H1 (cell line): ENCODE results near the gene BLVRA. TPM values are rescaled to one million over a fixed set of nuclear protein-coding genes. Genes with fewer than 3 reads are reported as not detected.

ENCODE experiments used
- CTCF ChIA-PET: fragments of 300-600 bp; sonication (Branson Sonifier 250); formaldehyde crosslinking; loops from one replicate; lab custom pipeline; 2021; ENCODE audit not compliant: partially characterized antibody; lab: Charles Lee
- POLR2A ChIA-PET: fragments of 300-600 bp; sonication (Branson Sonifier 250); formaldehyde crosslinking; loops from one replicate; lab custom pipeline; 2021; ENCODE audit warnings: inconsistent platforms; ENCODE audit not compliant: partially characterized antibody; lab: Charles Lee
- DNase-seq, 2 experiments: peaks; one replicate each; pipeline versions ENCODE4 v3.0.0 to v3.0.0-alpha.2; 2010 to 2022; ENCODE audit warnings: low spot score in 2 of 2, low read depth in 1 of 2, mixed read lengths in 1 of 2
- FAIRE-seq: peaks from 2 replicates; lab custom pipeline; 2011; peaks lifted over from hg19 to GRCh38; lab: Jason Lieb, UNC
- H2AFZ ChIP-seq: 2 replicates; pipeline ENCODE4 v1.8.1; 2012; ENCODE audit warnings: low read length, inconsistent platforms
- H2AK5ac ChIP-seq: 2 replicates; pipeline ENCODE4 v1.6.1; 2013; ENCODE audit warnings: low read depth, low read length
- H2BK120ac ChIP-seq: replicated peaks from 2 replicates; pipeline ENCODE3; 2013; ENCODE audit warnings: low read depth, low read length, inconsistent platforms
- H2BK12ac ChIP-seq: 2 replicates; pipeline ENCODE4 v1.6.1; 2013; ENCODE audit warnings: low read depth, low read length
- H2BK15ac ChIP-seq: 2 replicates; pipeline ENCODE4 v1.6.1; 2013; ENCODE audit warnings: low read length
- H2BK20ac ChIP-seq: 2 replicates; pipeline ENCODE4 v1.6.1; 2013; ENCODE audit warnings: low read length
- H2BK5ac ChIP-seq: 2 replicates; pipeline ENCODE4 v1.6.1; 2013; ENCODE audit warnings: low read depth, low read length
- H3K14ac ChIP-seq: 2 replicates; pipeline ENCODE4 v1.6.1; 2013; ENCODE audit warnings: inconsistent platforms; ENCODE audit not compliant: insufficient read length
- H3K18ac ChIP-seq: 2 replicates; pipeline ENCODE4 v1.6.1; 2013; ENCODE audit warnings: low read length; ENCODE audit errors: extremely low read depth
- H3K23ac ChIP-seq: 2 replicates; pipeline ENCODE4 v1.6.1; 2013; ENCODE audit warnings: inconsistent platforms; ENCODE audit not compliant: insufficient read length
- H3K23me2 ChIP-seq: 2 replicates; pipeline ENCODE4 v1.6.1; 2013; ENCODE audit warnings: low read depth, low read length
- H3K27ac ChIP-seq: 2 replicates; pipeline ENCODE4 v1.6.1; 2011; ENCODE audit warnings: low read depth, low read length, inconsistent platforms
- H3K27me3 ChIP-seq, 4 experiments: replicated peaks in 1 of 4; 1 replicate in 1 of 4; 2 replicates in 3 of 4; pipeline versions ENCODE4 v1.6.1 to v1.8.1; 2011 to 2013; ENCODE audit warnings: low read length in 3 of 4, mild to moderate bottlenecking in 3 of 4, inconsistent platforms in 2 of 4, mixed read lengths in 2 of 4, moderate library complexity in 1 of 4; ENCODE audit not compliant: control insufficient read depth in 3 of 4, insufficient read depth in 3 of 4; ENCODE audit errors: extremely low read depth in 1 of 4
- H3K36me3 ChIP-seq, 4 experiments: 2 replicates each; pipeline versions ENCODE4 v1.6.1 to v1.8.1; 2011 to 2013; ENCODE audit warnings: mild to moderate bottlenecking in 4 of 4, low read length in 3 of 4, moderate library complexity in 2 of 4, control low read depth in 1 of 4, inconsistent platforms in 1 of 4; ENCODE audit not compliant: insufficient read depth in 4 of 4, control insufficient read depth in 2 of 4
- H3K4ac ChIP-seq: replicated peaks from 2 replicates; pipeline ENCODE3; 2013; ENCODE audit warnings: low read length, low read depth, mixed read lengths, inconsistent platforms; ENCODE audit not compliant: insufficient read length
- H3K4me1 ChIP-seq, 4 experiments: replicated peaks in 1 of 4; 1 replicate in 1 of 4; 2 replicates in 3 of 4; pipeline versions ENCODE4 v1.6.1 to v1.8.1; 2011 to 2013; ENCODE audit warnings: low read length in 3 of 4, inconsistent platforms in 2 of 4, mixed read lengths in 1 of 4; ENCODE audit not compliant: insufficient read depth in 4 of 4, control insufficient read depth in 3 of 4
- H3K4me2 ChIP-seq, 2 experiments: 2 replicates each; pipeline versions ENCODE4 v1.6.1 to v1.8.1; 2011 to 2013; ENCODE audit warnings: low read depth in 2 of 2, low read length in 2 of 2, control low read depth in 1 of 2, inconsistent platforms in 1 of 2, mild to moderate bottlenecking in 1 of 2; ENCODE audit not compliant: insufficient read depth in 1 of 2
- H3K4me3 ChIP-seq, 4 experiments: fragments of 200-600, 300-600 bp in 1 of 4; sonication (generic), shearing (Covaris generic), sonication (Bioruptor Twin) in 1 of 4; 2 replicates each; pipeline versions ENCODE4 v1.5.1 to v1.8.1; 2011 to 2016; ENCODE audit warnings: low read length in 4 of 4, low read depth in 3 of 4, control low read depth in 2 of 4, inconsistent platforms in 2 of 4, mild to moderate bottlenecking in 2 of 4, mixed read lengths in 1 of 4, moderate library complexity in 1 of 4; ENCODE audit not compliant: insufficient read depth in 2 of 4; ENCODE audit errors: extremely low read depth in 1 of 4
- H3K56ac ChIP-seq: replicated peaks from 2 replicates; pipeline ENCODE3; 2013; ENCODE audit warnings: low read depth, mild to moderate bottlenecking, mixed read lengths, low read length, inconsistent platforms; ENCODE audit not compliant: insufficient read length
- H3K79me1 ChIP-seq: 2 replicates; pipeline ENCODE4 v1.6.1; 2013; ENCODE audit warnings: low read depth, low read length, control low read depth
- H3K79me2 ChIP-seq, 2 experiments: 2 replicates each; pipeline versions ENCODE4 v1.6.1 to v1.8.1; 2012 to 2013; ENCODE audit warnings: low read length in 2 of 2, mild to moderate bottlenecking in 2 of 2, inconsistent platforms in 1 of 2; ENCODE audit not compliant: insufficient read depth in 2 of 2, control insufficient read depth in 1 of 2
- H3K9ac ChIP-seq, 4 experiments: replicated peaks in 1 of 4; 1 replicate in 1 of 4; 2 replicates in 3 of 4; pipeline versions ENCODE4 v1.6.1 to v1.8.1; 2011 to 2013; ENCODE audit warnings: low read depth in 3 of 4, low read length in 3 of 4, control low read depth in 2 of 4, mild to moderate bottlenecking in 2 of 4, moderate library complexity in 2 of 4, inconsistent platforms in 1 of 4; ENCODE audit errors: extremely low read depth in 1 of 4
- H3K9me3 ChIP-seq, 2 experiments: 2 replicates each; pipeline versions ENCODE4 v1.6.1 to v1.8.1; 2012 to 2013; ENCODE audit warnings: mild to moderate bottlenecking in 2 of 2, moderate library complexity in 2 of 2, control low read depth in 1 of 2, inconsistent platforms in 1 of 2, low read depth in 1 of 2, low read length in 1 of 2, mixed read lengths in 1 of 2; ENCODE audit not compliant: insufficient read depth in 2 of 2
- H4K20me1 ChIP-seq, 2 experiments: replicated peaks in 1 of 2; 2 replicates each; pipeline versions ENCODE3 to v1.8.1; 2011 to 2013; ENCODE audit warnings: inconsistent platforms in 2 of 2, low read length in 2 of 2, mild to moderate bottlenecking in 1 of 2; ENCODE audit not compliant: insufficient read depth in 2 of 2, control insufficient read depth in 1 of 2
- H4K5ac ChIP-seq: 2 replicates; pipeline ENCODE4 v1.6.1; 2013; ENCODE audit warnings: low read length, low read depth, mixed read lengths, inconsistent platforms; ENCODE audit not compliant: insufficient read length
- H4K8ac ChIP-seq: 2 replicates; pipeline ENCODE4 v1.8.0; 2013; ENCODE audit warnings: mild to moderate bottlenecking, moderate library complexity, low read length, inconsistent platforms; ENCODE audit not compliant: insufficient read depth; ENCODE audit errors: extremely low read depth
- H4K91ac ChIP-seq: replicated peaks from 2 replicates; pipeline ENCODE3; 2013; ENCODE audit warnings: low read length, mixed read lengths, inconsistent platforms; ENCODE audit not compliant: insufficient read length
- CEBPB ChIP-seq: IDR thresholded peaks from 2 replicates; pipeline ENCODE4 v1.6.1; 2012; ENCODE audit warnings: low read depth, low read length
- GTF2F1 ChIP-seq: IDR thresholded peaks from 2 replicates; pipeline ENCODE4 v1.6.1; 2012; ENCODE audit warnings: low read depth, low read length, improper control_type of control experiment, borderline replicate concordance
- HDAC6 ChIP-seq: IDR thresholded peaks from one replicate; pipeline ENCODE4 v1.7.1; 2012; ENCODE audit warnings: low read depth, mild to moderate bottlenecking, inconsistent platforms, low read length, moderate library complexity
- NANOG ChIP-seq: IDR thresholded peaks from 2 replicates; pipeline ENCODE4 v1.6.1; 2011; ENCODE audit warnings: low read length, low read depth, mild to moderate bottlenecking, inconsistent platforms; ENCODE audit not compliant: insufficient read depth, poor library complexity, severe bottlenecking
- SIN3A ChIP-seq, 2 experiments: IDR thresholded peaks in 1 of 2; conservative IDR thresholded peaks in 1 of 2; 2 replicates each; pipeline ENCODE4 v1.6.1; 2011 to 2012; ENCODE audit warnings: low read length in 2 of 2, improper control_type of control experiment in 1 of 2, low read depth in 1 of 2, mild to moderate bottlenecking in 1 of 2
- SRF ChIP-seq: IDR thresholded peaks from 2 replicates; pipeline ENCODE4 v1.6.1; 2011; ENCODE audit warnings: mild to moderate bottlenecking, low read depth, low read length, moderate library complexity
- TBP ChIP-seq: IDR thresholded peaks from 2 replicates; pipeline ENCODE4 v1.6.1; 2011; ENCODE audit warnings: low read depth, low read length, improper control_type of control experiment
- TEAD4 ChIP-seq: IDR thresholded peaks from 2 replicates; pipeline ENCODE4 v1.6.1; 2012; ENCODE audit warnings: low read depth, low read length, inconsistent platforms, mixed read lengths
- WGBS, 2 experiments: shearing (Covaris generic) in 1 of 2; methylation state at CpG; one replicate each; pipeline versions ENCODE4 v1.1.6 to v1.1.7; 2013 to 2015; ENCODE audit warnings: low lambda C conversion rate in 2 of 2, mixed read lengths in 2 of 2, inconsistent platforms in 1 of 2, low coverage in 1 of 2, missing lambda C conversion rate in 1 of 2; ENCODE audit not compliant: insufficient replicate concordance in 2 of 2, insufficient coverage in 1 of 2, insufficient read length in 1 of 2; ENCODE audit errors: extremely low coverage in 1 of 2, missing lambda C conversion rate in 1 of 2; 5-methylcytosine and 5-hydroxymethylcytosine counted together
- polyA plus RNA-seq, 7 experiments: library from polyadenylated mRNA; depleted of rRNA in 3 of 7; stranded (reverse) in 5 of 7; unstranded in 2 of 7; fragments of >200 nt in 5 of 7; fragments of 200-250 nt in 2 of 7; gene quantifications; 1 replicate in 5 of 7; 2 replicates in 1 of 7; 4 replicates in 1 of 7; pipeline versions ENCODE4 v1.2.1 to v1.2.3, GENCODE V29; 2011 to 2013; ENCODE audit warnings: missing spikeins in 2 of 7, mixed read lengths in 2 of 7
- total RNA-seq: library from RNA; stranded (reverse); fragmentation: NEBNext Ultra II Directional; extraction: Animal tissue kit (Norgen Biotek cat#: 25700); gene quantifications from 2 replicates; pipeline ENCODE4 v1.2.1, GENCODE V29; 2021

Gene BLVRA
- total and polyA plus RNA-seq, 2 of the 8 experiments (the other 6 are each of a cell fraction or from before 2014, with no cell fraction given), result 16.1 to 37.1 TPM

DNA sequence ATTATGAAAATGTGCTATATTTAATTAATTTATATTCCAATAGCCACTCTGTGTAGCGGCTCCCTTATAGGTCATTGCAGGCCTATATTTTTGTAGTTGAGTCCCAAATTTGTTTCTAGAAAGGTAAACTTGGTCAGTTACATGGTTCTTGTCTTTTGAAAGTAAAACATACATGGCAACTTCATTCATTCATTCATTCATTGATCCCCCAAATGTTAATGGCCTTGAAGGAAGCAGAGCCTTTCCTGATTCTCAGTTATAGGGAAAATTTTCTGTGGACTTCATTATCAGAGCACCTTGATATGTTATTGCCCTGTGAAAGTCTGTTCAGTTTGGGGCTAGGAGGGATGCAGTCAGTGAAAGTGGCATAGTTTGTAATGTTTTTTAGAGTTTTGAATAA is 2.9 kb downstream of the BLVRA start:
- FAIRE-seq, result no peak
- Histone ChIP-seq H3K56ac (no peak overlapping the region), H3K18ac (no peak overlapping the region), H2AK5ac (no peak overlapping the region), H4K8ac (no peak overlapping the region), H2BK120ac (no peak overlapping the region), H3K79me2 (no peaks in the 10 kb centered on the region), H3K9ac (no peak overlapping the region), H3K79me1 (peaks cover 3% of the 10 kb centered on the region; the same call in 1 of the 2 replicates), H4K20me1 (no peaks in the 10 kb centered on the region), H3K4me2 (no peak overlapping the region), H3K4me3 (no peak overlapping the region), H3K23ac (no peak overlapping the region), H3K27me3 (peaks cover 0 to 10% (median 8%) of the 10 kb centered on the region in 4 experiments; a peak in 4 of 7 replicates), H2AFZ (no peak overlapping the region), H4K91ac (no peak overlapping the region), H4K5ac (no peak overlapping the region), H2BK15ac (no peak overlapping the region), H3K23me2 (peaks cover 4% of the 10 kb centered on the region), H3K36me3 (no peaks in the 10 kb centered on the region), H3K14ac (no peak overlapping the region), H3K4ac (no peak overlapping the region), H3K4me1 (peaks cover 0 to 12% (median 8%) of the 10 kb centered on the region in 4 experiments; a peak in 5 of 7 replicates), H3K9me3 (no peaks in the 10 kb centered on the region), H2BK5ac (no peak overlapping the region), H3K27ac (no peak overlapping the region), H2BK12ac (no peak overlapping the region), H2BK20ac (no peak overlapping the region)
- no peak for TF ChIP-seq NANOG
- no peak for TF ChIP-seq TEAD4
- no peak for TF ChIP-seq SRF
- no peak for TF ChIP-seq CEBPB
- TF ChIP-seq SIN3A (conservative IDR thresholded peaks at IDR 0.05 in 1 of 2, IDR thresholded peaks at IDR 0.05 in 1 of 2; ENCODE audit: low read depth in 1 of 2, low read length in 2 of 2), result no peak
- TF ChIP-seq TBP, result no peak
- no peak for TF ChIP-seq HDAC6
- TF ChIP-seq GTF2F1, result no peak
- CTCF ChIA-PET, result interaction anchor here (0.9 to 1.0 kb wide), 3 partner anchors 32 to 184 kb away, joined by 3 to 4 read pairs (median 3); partner anchors contain the start of gene COA1
- POLR2A ChIA-PET, result interaction anchor here (1.0 kb wide), 2 partner anchors 179 kb away, joined by 3 read pairs; partner anchors contain the start of gene STK17A
- no peak for DNase-seq
- WGBS, 2 experiments, result 88% methylated on average over 1 of the region's 1 CpG; no CpG with 5 or more reads in 1 of the 2 experiments
